Measurements from ENCODE around the gene NFRKB. TPM values are rescaled to one million over a fixed set of nuclear protein-coding genes. Genes with fewer than 3 reads are reported as not detected.

The NFRKB gene
- total RNA-seq, 3 donors from 2014 or later, result 30.2 to 45.2 (median 44.2) TPM

GRCh38 chr11:129918361-129918760 is 23.0 kb upstream of the NFRKB start:
- H3K4me3 ChIP-seq, result no peak overlapping the region
- TF ChIP-seq POLR2AphosphoS5 (IDR thresholded peaks at IDR 0.05), result no peak
- no peak for TF ChIP-seq CTCF (IDR thresholded peaks at IDR 0.05)
- no peaks in the 10 kb centered on the region for H3K4me1 ChIP-seq
- H3K27ac ChIP-seq, result no peak overlapping the region
- H3K9me3 ChIP-seq, result no peaks in the 10 kb centered on the region
- no peaks in the 10 kb centered on the region for H3K27me3 ChIP-seq
- DNase-seq (ENCODE audit: low spot score in 2 of 2), result no peak
- no peaks in the 10 kb centered on the region for H3K36me3 ChIP-seq
- intact Hi-C loops (cut with DNase I; ENCODE audit: low total_unique reads), result no loop called here

- Histone ChIP-seq H3K36me3 (no peaks in the 10 kb centered on the region), H3K27me3 (no peaks in the 10 kb centered on the region), H3K4me3 (no peak overlapping the region), H3K9me3 (no peaks in the 10 kb centered on the region), H3K27ac (no peak overlapping the region), H3K4me1 (no peaks in the 10 kb centered on the region)
- TF ChIP-seq POLR2AphosphoS5 (IDR thresholded peaks at IDR 0.05) (no peak), CTCF (IDR thresholded peaks at IDR 0.05) (no peak), POLR2A (IDR thresholded peaks at IDR 0.05) (no peak)
- no peak for DNase-seq (ENCODE audit: low spot score in 2 of 2)
- intact Hi-C loops (cut with DNase I; ENCODE audit: low total_unique reads), result no loop called here
Observed at GRCh38 chr11:129917231-129917630, 21.9 kb upstream of the NFRKB start.

GRCh38 chr11:129911298-129911697 is 15.9 kb upstream of the NFRKB start:
- no peak for DNase-seq (ENCODE audit: low spot score in 2 of 2)
- no peak for TF ChIP-seq CTCF (IDR thresholded peaks at IDR 0.05)
- no peak for TF ChIP-seq POLR2AphosphoS5 (IDR thresholded peaks at IDR 0.05)
- no peak for TF ChIP-seq POLR2A (IDR thresholded peaks at IDR 0.05)
- no peaks in the 10 kb centered on the region for H3K4me1 ChIP-seq
- intact Hi-C loops (cut with DNase I; ENCODE audit: low total_unique reads), result no loop called here
- H3K4me3 ChIP-seq, result no peak overlapping the region
- no peaks in the 10 kb centered on the region for H3K9me3 ChIP-seq
- no peaks in the 10 kb centered on the region for H3K27me3 ChIP-seq
- no peak overlapping the region for H3K27ac ChIP-seq
- no peaks in the 10 kb centered on the region for H3K36me3 ChIP-seq

- DNase-seq (ENCODE audit: low spot score in 2 of 2), result no peak
- H3K36me3 ChIP-seq, result peaks cover 5% of the 10 kb centered on the region
- H3K27ac ChIP-seq, result no peak overlapping the region
- no peak for TF ChIP-seq POLR2AphosphoS5 (IDR thresholded peaks at IDR 0.05)
- no peak for TF ChIP-seq POLR2A (IDR thresholded peaks at IDR 0.05)
- TF ChIP-seq CTCF (IDR thresholded peaks at IDR 0.05), result no peak
- no peaks in the 10 kb centered on the region for H3K9me3 ChIP-seq
- no peaks in the 10 kb centered on the region for H3K4me1 ChIP-seq
- intact Hi-C loops (cut with DNase I; ENCODE audit: low total_unique reads), result no loop called here
- no peaks in the 10 kb centered on the region for H3K27me3 ChIP-seq
- H3K4me3 ChIP-seq, result no peak overlapping the region
Observed at GRCh38 chr11:129910360-129910759, 15.0 kb upstream of the NFRKB start.

- TF ChIP-seq POLR2AphosphoS5 (IDR thresholded peaks at IDR 0.05) (no peak), POLR2A (IDR thresholded peaks at IDR 0.05) (no peak), CTCF (IDR thresholded peaks at IDR 0.05) (no peak)
- peaks cover 5% of the 10 kb centered on the region for H3K36me3 ChIP-seq
- H3K27me3 ChIP-seq, result no peaks in the 10 kb centered on the region
- H3K27ac ChIP-seq, result no peak overlapping the region
- no peaks in the 10 kb centered on the region for H3K4me1 ChIP-seq
- no peaks in the 10 kb centered on the region for H3K9me3 ChIP-seq
- H3K4me3 ChIP-seq, result no peak overlapping the region
- DNase-seq (ENCODE audit: low spot score in 2 of 2), result no peak
- intact Hi-C loops (cut with DNase I; ENCODE audit: low total_unique reads), result loop anchor here (10.0 kb wide), 1 partner anchor 779 kb away; no protein-coding TSS in a partner anchor
Observed at GRCh38 chr11:129905402-129905801, 10.0 kb upstream of the NFRKB start.

Data from breast epithelium (tissue), 4 donors.